ENCODE data around the gene CFAP97.

The CFAP97 gene

DNA sequence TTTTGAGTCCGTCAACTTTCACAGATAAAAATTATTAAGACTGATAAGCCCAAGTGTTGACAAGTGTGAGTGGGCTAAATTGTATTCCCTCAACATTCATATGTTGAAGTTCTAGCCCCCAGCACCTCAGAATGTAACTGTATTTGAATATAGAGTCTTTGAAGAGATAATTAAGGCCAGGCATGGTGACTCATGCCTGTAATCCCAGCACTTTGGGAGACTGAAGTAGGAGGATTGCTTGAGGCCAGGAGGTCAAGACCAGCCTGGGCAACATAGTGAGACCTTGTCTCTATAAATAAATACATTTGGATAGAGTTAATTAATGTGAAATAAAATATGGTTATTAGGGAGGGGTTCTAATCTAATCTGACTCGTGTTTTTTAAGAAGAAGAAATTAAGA, 90.5 kb downstream of the CFAP97 start:
- no peaks in the 10 kb centered on the region for H3K4me1 ChIP-seq (ENCODE audit: control insufficient read depth, insufficient read depth, low read length, poor library complexity, severe bottlenecking)
- no peak for DNase-seq
- H3K36me3 ChIP-seq (ENCODE audit: control insufficient read depth, insufficient read depth, low read length) = no peaks in the 10 kb centered on the region
- H3K9me3 ChIP-seq (ENCODE audit: control insufficient read depth, low read length) = no peaks in the 10 kb centered on the region
- H3K27me3 ChIP-seq (replicated peaks; ENCODE audit: control insufficient read depth, insufficient read depth, low read length, poor library complexity, severe bottlenecking) = peaks cover 7% of the 10 kb centered on the region
- no peak overlapping the region for H3K27ac ChIP-seq (ENCODE audit: insufficient read depth, low read length, poor library complexity, severe bottlenecking)
- H3K4me3 ChIP-seq (ENCODE audit: insufficient read depth, low read depth, low read length, poor library complexity, severe bottlenecking) = no peak overlapping the region

DNA sequence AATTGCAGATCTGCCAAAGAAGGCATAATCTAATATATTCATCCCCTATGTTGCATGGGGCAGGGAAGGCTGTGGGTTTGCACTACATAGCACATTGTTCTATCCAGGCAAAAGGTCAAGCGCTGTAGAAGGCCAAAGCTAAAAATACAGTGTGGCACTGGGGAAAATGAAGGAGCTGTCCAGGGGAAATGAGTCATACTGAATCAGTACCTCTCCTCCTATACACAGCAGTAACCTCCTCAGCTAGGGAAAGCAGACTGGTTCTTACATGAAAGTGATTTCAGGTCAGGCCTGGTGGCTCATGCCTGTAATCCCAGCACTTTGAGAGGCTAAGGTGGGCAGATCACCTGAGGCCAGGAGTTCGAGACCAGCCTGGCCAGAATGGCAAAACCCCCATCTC, 91.7 kb downstream of the CFAP97 start:
- Histone ChIP-seq H3K27me3 (replicated peaks; ENCODE audit: control insufficient read depth, insufficient read depth, low read length, poor library complexity, severe bottlenecking) (peaks cover 4% of the 10 kb centered on the region), H3K27ac (ENCODE audit: insufficient read depth, low read length, poor library complexity, severe bottlenecking) (no peak overlapping the region), H3K9me3 (ENCODE audit: control insufficient read depth, low read length) (no peaks in the 10 kb centered on the region), H3K4me1 (ENCODE audit: control insufficient read depth, insufficient read depth, low read length, poor library complexity, severe bottlenecking) (no peaks in the 10 kb centered on the region), H3K36me3 (ENCODE audit: control insufficient read depth, insufficient read depth, low read length) (no peaks in the 10 kb centered on the region), H3K4me3 (ENCODE audit: insufficient read depth, low read depth, low read length, poor library complexity, severe bottlenecking) (no peak overlapping the region)
- no peak for DNase-seq

DNA sequence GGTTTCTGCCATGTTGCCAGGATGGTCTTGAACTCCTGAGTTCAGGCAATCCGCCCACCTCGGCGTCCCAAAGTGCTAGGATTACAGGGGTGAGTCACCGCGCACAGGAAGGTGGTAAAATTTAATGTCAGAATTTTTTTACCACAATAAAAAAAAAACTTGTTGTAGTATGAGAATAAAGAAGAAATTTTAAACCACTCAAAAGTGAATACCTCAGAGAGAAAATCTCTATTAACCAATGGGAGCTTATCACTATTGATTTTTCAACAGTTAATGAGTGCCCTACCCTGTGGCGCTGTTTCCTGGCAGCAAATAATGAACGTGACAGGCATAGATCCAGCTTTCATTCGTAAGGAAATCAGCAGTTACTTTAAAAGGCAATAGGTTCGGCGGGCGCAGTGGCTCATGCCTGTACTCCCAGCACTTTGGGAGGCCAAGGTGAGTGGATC, 93.4 kb downstream of the CFAP97 start:
- H3K27ac ChIP-seq (ENCODE audit: insufficient read depth, low read length, poor library complexity, severe bottlenecking) = no peak overlapping the region
- H3K27me3 ChIP-seq (replicated peaks; ENCODE audit: control insufficient read depth, insufficient read depth, low read length, poor library complexity, severe bottlenecking) = no peaks in the 10 kb centered on the region
- H3K9me3 ChIP-seq (ENCODE audit: control insufficient read depth, low read length) = no peaks in the 10 kb centered on the region
- no peak overlapping the region for H3K4me3 ChIP-seq (ENCODE audit: insufficient read depth, low read depth, low read length, poor library complexity, severe bottlenecking)
- no peaks in the 10 kb centered on the region for H3K36me3 ChIP-seq (ENCODE audit: control insufficient read depth, insufficient read depth, low read length)
- no peak for DNase-seq
- H3K4me1 ChIP-seq (ENCODE audit: control insufficient read depth, insufficient read depth, low read length, poor library complexity, severe bottlenecking) = no peaks in the 10 kb centered on the region

DNA sequence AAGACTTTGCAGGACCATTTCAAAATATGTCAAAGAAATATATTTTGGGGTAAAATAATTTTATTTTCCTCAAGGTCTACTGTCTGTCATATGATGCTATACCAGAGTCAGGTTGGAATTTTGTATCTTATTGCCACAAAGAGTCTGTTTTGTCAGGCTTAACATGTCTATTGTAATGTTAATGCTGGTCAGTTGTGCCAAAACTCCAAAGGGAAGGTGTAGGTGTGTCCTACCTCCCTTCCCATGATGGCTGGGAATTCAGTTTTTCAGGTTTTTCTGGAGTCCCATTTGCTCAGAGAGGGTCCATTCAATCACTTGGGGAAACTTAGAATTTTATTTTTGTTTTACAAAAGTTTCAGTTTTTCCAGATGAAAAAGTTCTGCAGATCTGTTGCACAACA, 94.1 kb downstream of the CFAP97 start:
- H3K9me3 ChIP-seq (ENCODE audit: control insufficient read depth, low read length) = no peaks in the 10 kb centered on the region
- no peak overlapping the region for H3K4me3 ChIP-seq (ENCODE audit: insufficient read depth, low read depth, low read length, poor library complexity, severe bottlenecking)
- no peak overlapping the region for H3K27ac ChIP-seq (ENCODE audit: insufficient read depth, low read length, poor library complexity, severe bottlenecking)
- H3K4me1 ChIP-seq (ENCODE audit: control insufficient read depth, insufficient read depth, low read length, poor library complexity, severe bottlenecking) = no peaks in the 10 kb centered on the region
- no peak for DNase-seq
- no peaks in the 10 kb centered on the region for H3K36me3 ChIP-seq (ENCODE audit: control insufficient read depth, insufficient read depth, low read length)
- no peaks in the 10 kb centered on the region for H3K27me3 ChIP-seq (replicated peaks; ENCODE audit: control insufficient read depth, insufficient read depth, low read length, poor library complexity, severe bottlenecking)

All from effector memory CD4-positive, alpha-beta T cell (primary cell).